Activated CD4-positive, alpha-beta T cell treated with anti-CD3 and anti-CD28 coated beads, Interleukin-2, Interleukin-4, amounts not matched to agents 100 ng/mL and 50 ng/mL, durations not matched to agents 16 hours and 8 hours (primary cell): ENCODE measurements around the gene ATP13A4.
"Not testable (repeated sequence)": the region's sequence is repeated elsewhere in the genome, so short reads cannot be mapped to it uniquely, and the experiment has no call there.

Source experiments
- DNase-seq: peaks from one replicate; pipeline ENCODE4 v3.0.0-alpha.2; 2020; ENCODE audit warnings: low spot score

The ATP13A4 gene

GRCh38 chr3:193556841-193557240 is 2.1 kb upstream of the ATP13A4 start:
- DNase-seq, result no peak

- no peak for DNase-seq
Observed at GRCh38 chr3:193553586-193553985, 1.1 kb downstream of the ATP13A4 start.

GRCh38 chr3:193552923-193553322 is 1.8 kb downstream of the ATP13A4 start:
- no peak for DNase-seq

- DNase-seq, result no peak
Observed at GRCh38 chr3:193548406-193548805, 6.3 kb downstream of the ATP13A4 start.

GRCh38 chr3:193546129-193546528 is 8.6 kb downstream of the ATP13A4 start:
- DNase-seq, result no peak

GRCh38 chr3:193545304-193545703 is 9.4 kb downstream of the ATP13A4 start:
- DNase-seq, result no peak

- no peak for DNase-seq
Observed at GRCh38 chr3:193544289-193544688, 10.4 kb downstream of the ATP13A4 start.

- DNase-seq, result no peak
Observed at GRCh38 chr3:193530231-193531165, 24.2 kb downstream of the ATP13A4 start.

- not testable (repeated sequence) for DNase-seq
Observed at GRCh38 chr3:193526085-193526484, 28.6 kb downstream of the ATP13A4 start.

- no peak for DNase-seq
Observed at GRCh38 chr3:193522473-193522872, 32.2 kb downstream of the ATP13A4 start.

GRCh38 chr3:193520738-193521137 is 34.0 kb downstream of the ATP13A4 start:
- no peak for DNase-seq

GRCh38 chr3:193515966-193516365 is 38.7 kb downstream of the ATP13A4 start:
- no peak for DNase-seq

GRCh38 chr3:193510154-193510553 is 44.5 kb downstream of the ATP13A4 start:
- DNase-seq, result no peak

GRCh38 chr3:193509103-193509965 is 45.4 kb downstream of the ATP13A4 start:
- DNase-seq, result no peak

- no peak for DNase-seq
Observed at GRCh38 chr3:193508108-193508507, 46.6 kb downstream of the ATP13A4 start.

GRCh38 chr3:193507566-193507965 is 47.1 kb downstream of the ATP13A4 start:
- no peak for DNase-seq

- no peak for DNase-seq
Observed at GRCh38 chr3:193506921-193507320, 47.8 kb downstream of the ATP13A4 start.

- DNase-seq, result no peak
Observed at GRCh38 chr3:193502871-193503270, 51.8 kb downstream of the ATP13A4 start.

- no peak for DNase-seq
Observed at GRCh38 chr3:193499801-193500485, 54.8 kb downstream of the ATP13A4 start.

GRCh38 chr3:193499136-193499770 is 55.4 kb downstream of the ATP13A4 start:
- DNase-seq, result no peak

GRCh38 chr3:193498215-193498614 is 56.5 kb downstream of the ATP13A4 start:
- no peak for DNase-seq

GRCh38 chr3:193496658-193497057 is 58.0 kb downstream of the ATP13A4 start:
- DNase-seq, result no peak
